Cortex of kidney (tissue), 1 donor: ENCODE results near the gene CLPSL1.

Experiments
- DNase-seq: peaks from one replicate; lab custom pipeline; 2025; lab: John Stamatoyannopoulos, UW

The CLPSL1 gene

DNA sequence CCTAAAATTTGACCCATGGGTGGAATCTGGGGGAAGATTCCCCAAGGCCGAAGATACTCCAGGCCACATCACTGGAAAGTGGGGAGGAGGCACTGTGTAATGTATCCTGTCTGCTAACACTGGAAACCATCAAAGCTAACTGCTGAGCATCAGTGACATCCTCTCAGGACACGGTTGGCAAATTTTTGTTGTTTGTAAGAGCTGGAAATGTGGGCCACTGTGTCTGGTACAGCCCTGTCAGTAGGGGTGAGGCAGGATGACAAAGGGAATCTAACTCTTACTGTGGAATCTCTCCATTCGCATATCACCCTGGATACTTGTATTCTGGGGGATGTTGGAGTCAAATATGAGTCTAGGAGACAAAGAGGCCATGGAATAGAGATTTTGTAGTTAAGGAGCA lies 21.4 kb upstream of the CLPSL1 start:
- DNase-seq: no peak

DNA sequence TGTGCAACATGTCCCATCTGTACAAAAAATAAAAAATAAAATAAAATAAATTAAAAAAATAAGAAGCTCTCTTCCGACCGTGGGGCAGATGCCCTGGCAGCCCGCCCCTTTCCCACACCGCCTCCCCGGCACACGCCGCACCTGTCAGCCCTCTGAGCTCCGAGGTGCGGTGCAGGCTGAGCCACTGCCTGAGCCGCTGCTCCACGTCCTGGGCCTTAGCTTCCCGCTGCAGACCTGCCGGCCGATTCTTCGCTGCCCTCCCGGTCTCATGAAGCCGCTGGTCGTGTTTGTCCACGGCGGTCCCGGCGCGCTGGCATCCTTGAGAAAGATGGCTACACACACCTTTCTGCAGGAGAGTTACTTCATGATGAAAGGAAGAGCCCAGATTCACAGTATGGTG lies 15.1 kb upstream of the CLPSL1 start:
- no peak for DNase-seq

- DNase-seq: no peak
Observed at GRCh38 chr6:35769211-35769610, 11.6 kb upstream of the CLPSL1 start.

DNA sequence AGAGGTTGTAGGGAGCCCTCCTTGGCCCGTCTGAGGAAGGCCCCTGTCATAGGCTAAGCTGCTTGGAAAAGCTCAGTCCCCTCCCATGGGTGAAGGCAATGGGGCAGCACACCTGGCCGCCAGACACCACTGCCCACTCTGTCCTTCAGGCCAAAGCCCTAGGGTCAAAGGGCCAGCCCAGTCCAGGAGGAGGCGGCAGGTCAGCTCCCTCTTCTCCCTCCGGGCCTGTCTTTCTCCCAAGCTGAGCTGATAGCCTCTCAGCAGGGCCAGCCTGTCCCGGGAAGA lies 9.5 kb upstream of the CLPSL1 start:
- no peak for DNase-seq

GRCh38 chr6:35774116-35774794 lies 6.6 kb upstream of the CLPSL1 start:
- DNase-seq: no peak

- DNase-seq: no peak
Observed at GRCh38 chr6:35775031-35775430, 5.8 kb upstream of the CLPSL1 start.

GRCh38 chr6:35776364-35777215 lies 4.2 kb upstream of the CLPSL1 start, which contains the start of gene CLPSL2:
CLPSL2 (plus strand) TSS chr6:35776598; CDS start chr6:35776619, 21 bp downstream.
- no peak for DNase-seq

GRCh38 chr6:35777356-35778102 lies 3.3 kb upstream of the CLPSL1 start:
- no peak for DNase-seq

GRCh38 chr6:35778437-35778836 lies 2.4 kb upstream of the CLPSL1 start:
- DNase-seq: no peak

GRCh38 chr6:35781290-35781689 lies 471 bp downstream of the CLPSL1 start:
- DNase-seq: no peak

DNA sequence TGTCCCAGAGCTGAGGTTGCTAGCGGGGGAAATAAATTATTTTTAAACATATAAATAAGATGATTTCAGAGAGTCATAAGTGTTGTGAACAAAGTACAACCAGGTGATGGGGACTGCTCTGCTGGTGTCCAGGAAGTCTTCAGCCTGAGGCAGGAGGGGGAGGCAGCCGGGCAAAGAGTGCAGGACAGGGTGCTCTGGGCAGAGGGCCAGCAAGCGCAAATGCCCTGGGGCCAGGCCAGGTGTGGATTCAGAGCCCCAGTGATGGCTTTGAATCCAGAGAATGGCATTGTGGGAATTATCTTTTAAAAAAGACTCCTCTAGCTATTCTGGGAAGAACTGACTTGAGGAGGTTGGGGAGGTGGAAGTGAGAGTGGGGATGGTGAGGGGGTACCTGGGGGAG lies 1.6 kb downstream of the CLPSL1 start:
- DNase-seq: no peak

DNA sequence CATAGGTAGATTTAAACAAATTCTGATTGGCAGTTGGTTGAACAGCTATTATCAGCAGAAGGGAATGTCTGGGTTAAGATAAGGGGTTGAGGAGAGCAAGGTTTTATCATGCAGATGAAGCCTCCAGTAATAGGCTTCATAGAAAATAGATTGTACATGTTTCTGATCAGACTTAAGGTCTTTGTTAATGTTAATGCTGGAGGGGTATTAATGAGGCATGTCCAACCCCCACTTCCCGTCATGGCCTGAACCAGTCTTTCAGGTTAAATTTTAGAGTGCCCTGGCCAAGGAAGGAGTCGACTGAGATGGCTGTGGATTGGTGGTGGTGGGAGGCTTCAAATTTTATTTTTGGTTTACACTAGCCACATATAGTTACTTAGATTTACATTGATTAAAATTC lies 3.4 kb downstream of the CLPSL1 start:
- DNase-seq: no peak

DNA sequence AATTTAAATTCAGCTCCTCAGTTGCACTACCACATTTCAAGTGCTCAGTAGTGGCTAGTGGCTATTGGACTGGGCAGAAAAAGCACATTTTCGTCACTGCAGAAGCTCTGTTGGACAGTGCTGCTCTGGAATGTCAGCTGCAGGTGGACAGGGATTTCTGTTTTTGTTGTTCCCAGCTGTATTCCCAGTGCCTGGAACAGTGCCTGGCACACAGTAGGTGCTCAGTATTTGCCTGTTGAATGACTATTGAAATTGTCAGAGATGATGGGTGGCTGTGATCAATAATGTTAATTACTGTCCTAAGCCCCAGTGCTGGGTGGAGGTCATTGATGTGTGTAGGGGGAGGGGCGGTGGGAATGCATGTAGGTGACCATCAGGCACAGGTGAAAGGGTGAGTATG lies 5.5 kb downstream of the CLPSL1 start:
- no peak for DNase-seq

DNA sequence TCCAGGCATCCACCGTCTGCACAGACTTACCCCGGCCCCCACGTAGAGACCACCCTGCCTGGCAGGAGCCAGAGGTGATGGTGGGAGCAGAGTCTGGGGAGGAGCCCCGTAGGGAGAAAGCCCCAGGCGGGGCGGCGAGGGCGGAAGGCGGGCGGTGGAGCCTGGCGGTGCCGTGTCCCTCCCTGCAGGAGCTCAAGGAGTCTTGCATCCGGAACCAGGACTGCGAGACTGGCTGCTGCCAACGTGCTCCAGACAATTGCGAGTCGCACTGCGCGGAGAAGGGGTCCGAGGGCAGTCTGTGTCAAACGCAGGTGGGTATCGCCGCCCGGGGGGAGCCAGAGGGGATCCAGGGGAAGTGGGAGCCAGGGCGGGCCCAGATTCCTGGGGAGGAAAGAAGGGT lies 6.0 kb downstream of the CLPSL1 start:
- DNase-seq: no peak

- no peak for DNase-seq
Observed at GRCh38 chr6:35787266-35788218, 6.7 kb downstream of the CLPSL1 start.

DNA sequence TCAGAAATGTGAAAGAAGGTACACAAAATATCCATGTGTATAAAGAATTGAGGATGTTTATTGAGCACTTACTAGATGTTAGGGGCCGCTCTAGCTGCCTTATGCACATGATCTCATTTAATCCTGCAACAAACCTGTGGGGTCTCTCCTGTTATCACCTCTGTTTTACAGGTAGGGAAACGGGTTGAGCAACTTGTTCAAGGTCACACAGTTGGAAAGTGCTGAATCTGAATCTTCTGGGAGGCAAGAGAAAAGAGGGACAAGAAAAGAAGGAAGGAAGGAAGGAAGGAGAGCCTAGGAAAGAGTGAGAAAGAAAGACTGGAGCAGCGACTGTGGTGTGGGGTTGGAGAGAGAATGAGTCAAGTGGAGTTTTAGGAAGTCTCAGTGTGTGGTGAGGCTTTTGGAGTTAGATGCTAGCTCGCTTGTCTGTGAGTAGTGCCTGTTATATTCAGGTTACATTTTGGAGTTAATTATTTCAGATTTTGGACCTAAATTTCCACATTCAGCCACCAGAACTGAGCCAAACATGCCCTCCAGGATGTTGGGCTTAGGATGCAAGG lies 7.7 kb downstream of the CLPSL1 start:
- DNase-seq: no peak

DNA sequence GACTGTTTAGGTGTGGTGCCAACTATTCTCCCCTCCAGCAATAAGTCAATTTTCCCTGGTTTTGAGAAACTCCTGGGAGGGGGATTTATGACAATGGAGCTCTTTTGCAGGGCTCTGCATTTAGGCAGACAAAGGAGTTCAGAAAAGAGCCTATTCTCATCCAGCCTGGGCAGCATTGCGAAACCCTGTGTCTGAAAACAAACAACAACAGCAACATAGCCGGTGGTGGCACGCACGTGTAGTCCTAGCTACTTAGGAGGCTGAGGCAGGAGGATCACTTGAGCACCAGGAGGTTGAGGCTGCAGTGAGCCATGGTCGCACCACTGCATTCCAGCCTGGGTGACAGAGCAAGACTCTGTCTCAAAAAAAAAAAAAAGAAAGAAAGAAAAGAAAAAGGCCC lies 9.9 kb downstream of the CLPSL1 start:
- no peak for DNase-seq

- DNase-seq: no peak
Observed at GRCh38 chr6:35794536-35795452, 14.0 kb downstream of the CLPSL1 start.

DNA sequence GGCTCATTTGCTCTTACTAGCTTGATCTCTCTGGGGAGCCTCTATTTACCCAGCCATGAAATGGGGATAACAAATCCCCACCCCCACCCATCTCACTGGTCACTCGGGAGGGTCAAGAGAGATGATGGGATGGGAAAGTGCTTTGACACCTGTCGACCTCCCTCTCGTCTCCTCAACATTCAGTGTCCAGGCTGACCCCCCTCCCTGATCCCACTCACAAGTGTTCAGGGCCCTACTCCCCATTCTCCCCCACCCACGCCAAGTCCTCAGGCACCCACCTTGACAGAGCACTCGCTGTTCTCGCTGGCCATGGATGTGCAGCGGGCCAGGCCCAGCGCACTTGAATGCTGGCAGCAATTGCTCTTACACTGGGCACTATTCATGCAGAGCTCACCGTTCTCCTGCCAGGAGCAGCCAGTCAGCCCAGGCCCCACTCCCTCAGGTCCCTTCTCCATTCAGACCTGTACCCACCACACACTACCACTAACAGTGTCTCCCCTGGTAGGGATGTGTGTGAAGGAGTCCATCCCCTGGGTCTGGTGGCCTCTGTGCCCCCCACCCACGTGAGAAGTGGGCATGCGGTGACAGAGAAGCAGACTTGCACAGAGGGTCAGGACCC lies 14.7 kb downstream of the CLPSL1 start:
- DNase-seq: no peak

DNA sequence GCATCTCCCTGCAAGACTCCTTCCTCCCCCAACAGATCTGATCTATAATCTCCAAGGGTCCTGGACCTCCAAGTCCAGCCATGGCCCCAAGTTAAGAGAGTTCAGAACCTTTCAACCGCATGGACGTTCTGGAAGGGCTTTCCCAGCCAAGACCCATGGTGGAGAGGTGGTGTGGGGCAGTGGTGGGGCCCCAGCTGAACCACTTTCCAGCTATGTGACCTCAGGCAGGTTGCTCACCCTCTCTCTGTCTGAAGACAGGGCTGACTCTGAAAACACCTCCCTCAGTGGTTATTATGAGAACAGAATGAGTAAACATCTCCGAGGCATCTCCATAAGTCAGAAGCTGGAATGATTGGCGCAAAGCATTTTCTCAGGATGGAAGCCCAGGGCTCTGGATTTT lies 15.4 kb downstream of the CLPSL1 start:
- no peak for DNase-seq
